ENCODE data around the gene NSD2.

The NSD2 gene

DNA sequence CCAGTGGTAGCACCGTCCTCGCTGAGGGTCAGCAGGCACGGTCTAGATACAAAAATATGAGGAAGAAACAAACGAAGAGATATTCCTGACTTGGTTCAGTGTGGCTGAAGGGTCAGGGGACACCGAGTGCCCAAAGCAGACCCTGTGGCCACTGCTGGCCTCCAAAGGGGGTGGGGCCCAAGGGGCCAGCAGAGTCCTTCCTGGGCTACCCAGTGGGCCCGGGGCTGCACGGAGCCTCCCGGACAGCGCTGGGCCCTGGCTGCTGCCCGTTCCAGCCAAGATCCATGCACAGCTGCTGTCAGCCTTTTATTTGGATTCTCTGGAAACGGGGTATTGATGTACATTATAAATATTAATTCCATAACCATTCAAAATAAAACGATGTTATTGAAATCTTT lies 117.1 kb downstream of the NSD2 start:
- no peak overlapping the region for H3K27ac ChIP-seq (ENCODE audit: low read depth, low read length)
- H3K4me3 ChIP-seq (ENCODE audit: low read depth, low read length), result no peak overlapping the region
- H3K23ac ChIP-seq (ENCODE audit: low read length), result no peak overlapping the region
- no CpG with 5 or more reads among the region's 12 CpGs for WGBS (ENCODE audit: extremely low coverage, insufficient coverage, insufficient read length)
- DNase-seq, result no peak
- H3K9me3 ChIP-seq (ENCODE audit: insufficient read depth, low read depth, low read length), result peaks cover 2% of the 10 kb centered on the region
- H2BK5ac ChIP-seq (ENCODE audit: low read depth, low read length, poor library complexity), result no peak overlapping the region
- H3K9ac ChIP-seq (ENCODE audit: low read length), result no peak overlapping the region
- no peak overlapping the region for H3K18ac ChIP-seq (ENCODE audit: low read length)
- no peak overlapping the region for H2BK120ac ChIP-seq (ENCODE audit: insufficient read depth, low read length, poor library complexity)
- no peak overlapping the region for H3K14ac ChIP-seq (ENCODE audit: low read length)
- H3K4me2 ChIP-seq (ENCODE audit: low read length), result no peak overlapping the region
- no peak overlapping the region for H2BK12ac ChIP-seq (ENCODE audit: low read length)
- no peak overlapping the region for H4K8ac ChIP-seq (ENCODE audit: low read depth, low read length)
- peaks cover 66 to 69% of the 10 kb centered on the region in 2 experiments for H3K36me3 ChIP-seq (ENCODE audit: control insufficient read depth in 1 of 2, insufficient read depth in 2 of 2, low read length in 2 of 2)
- H4K12ac ChIP-seq (ENCODE audit: low read depth, low read length), result no peak overlapping the region
- H4K91ac ChIP-seq (ENCODE audit: low read depth, low read length), result no peak overlapping the region
- H3K4me1 ChIP-seq (ENCODE audit: control insufficient read depth in 1 of 2, insufficient read depth in 2 of 2, low read length in 2 of 2), result peaks cover 0 to 2% of the 10 kb centered on the region in 2 experiments
- H2AFZ ChIP-seq (ENCODE audit: insufficient read depth, low read length, poor library complexity), result no peak overlapping the region
- H3K79me2 ChIP-seq (ENCODE audit: control insufficient read depth, insufficient read depth, low read length, poor library complexity), result no peaks in the 10 kb centered on the region
- H3K27me3 ChIP-seq (ENCODE audit: insufficient read depth, low read length), result no peaks in the 10 kb centered on the region
- no peak overlapping the region for H2AK5ac ChIP-seq (ENCODE audit: low read length)
- no peaks in the 10 kb centered on the region for H3K79me1 ChIP-seq (ENCODE audit: low read length)
- H3K4ac ChIP-seq (ENCODE audit: low read depth, low read length), result no peak overlapping the region

DNA sequence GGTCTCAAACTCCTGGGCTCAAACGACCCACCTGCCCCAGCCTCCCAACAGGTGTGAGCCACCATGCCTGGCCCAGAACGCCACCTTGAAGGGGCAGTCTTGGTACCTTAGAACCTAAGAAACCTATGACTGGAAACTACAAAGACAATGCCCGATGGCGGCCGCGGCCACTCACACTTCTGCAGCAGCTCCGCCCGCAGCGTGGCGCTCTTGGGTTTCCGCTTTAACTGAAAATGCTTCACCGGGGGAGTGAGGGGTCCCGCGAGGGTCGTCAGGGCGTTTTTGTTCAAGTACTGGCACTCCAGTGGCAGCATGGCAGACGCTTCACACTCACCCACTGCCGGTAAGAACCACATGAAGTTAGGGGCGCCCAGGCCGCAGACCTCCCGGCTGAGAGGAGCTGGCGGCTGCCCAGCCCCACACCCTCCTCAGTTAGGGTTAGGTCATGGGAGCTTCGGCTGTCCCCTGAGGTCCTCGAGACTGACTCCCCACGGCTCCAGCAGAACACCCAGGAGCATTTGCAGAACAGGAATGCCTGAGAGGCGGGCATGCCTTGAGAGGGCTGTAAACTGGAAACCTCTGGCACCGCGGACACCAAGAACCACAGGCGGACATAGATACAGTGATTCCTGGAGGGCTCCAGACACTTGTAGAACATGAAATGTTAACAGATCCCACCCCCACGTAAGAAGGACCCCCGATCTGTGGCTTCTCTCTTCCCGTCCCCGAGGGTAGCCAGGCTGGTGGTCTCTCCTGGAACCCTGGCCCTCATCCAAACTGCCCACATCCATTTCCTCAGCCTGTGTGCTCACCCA lies 118.5 kb downstream of the NSD2 start:
- peaks cover 52 to 55% of the 10 kb centered on the region in 2 experiments for H3K36me3 ChIP-seq (ENCODE audit: control insufficient read depth in 1 of 2, insufficient read depth in 2 of 2, low read length in 2 of 2)
- H3K14ac ChIP-seq (ENCODE audit: low read length), result no peak overlapping the region
- no CpG with 5 or more reads among the region's 33 CpGs for WGBS (ENCODE audit: extremely low coverage, insufficient coverage, insufficient read length)
- H3K4me2 ChIP-seq (ENCODE audit: low read length), result no peak overlapping the region
- no peak overlapping the region for H2BK12ac ChIP-seq (ENCODE audit: low read length)
- H3K23ac ChIP-seq (ENCODE audit: low read length), result no peak overlapping the region
- peaks cover 0 to 2% of the 10 kb centered on the region in 2 experiments for H3K4me1 ChIP-seq (ENCODE audit: control insufficient read depth in 1 of 2, insufficient read depth in 2 of 2, low read length in 2 of 2)
- H3K4me3 ChIP-seq (ENCODE audit: low read depth, low read length), result no peak overlapping the region
- H3K18ac ChIP-seq (ENCODE audit: low read length), result no peak overlapping the region
- H3K27me3 ChIP-seq (ENCODE audit: insufficient read depth, low read length), result no peaks in the 10 kb centered on the region
- H3K9ac ChIP-seq (ENCODE audit: low read length), result no peak overlapping the region
- H2AK5ac ChIP-seq (ENCODE audit: low read length), result no peak overlapping the region
- DNase-seq, result no peak
- no peak overlapping the region for H2BK5ac ChIP-seq (ENCODE audit: low read depth, low read length, poor library complexity)
- no peaks in the 10 kb centered on the region for H3K79me1 ChIP-seq (ENCODE audit: low read length)
- no peaks in the 10 kb centered on the region for H3K79me2 ChIP-seq (ENCODE audit: control insufficient read depth, insufficient read depth, low read length, poor library complexity)
- no peak overlapping the region for H4K8ac ChIP-seq (ENCODE audit: low read depth, low read length)
- H4K91ac ChIP-seq (ENCODE audit: low read depth, low read length), result no peak overlapping the region
- no peak overlapping the region for H2BK120ac ChIP-seq (ENCODE audit: insufficient read depth, low read length, poor library complexity)
- no peak overlapping the region for H2AFZ ChIP-seq (ENCODE audit: insufficient read depth, low read length, poor library complexity)
- H3K27ac ChIP-seq (ENCODE audit: low read depth, low read length), result no peak overlapping the region
- peaks cover 2% of the 10 kb centered on the region for H3K9me3 ChIP-seq (ENCODE audit: insufficient read depth, low read depth, low read length)
- no peak overlapping the region for H3K4ac ChIP-seq (ENCODE audit: low read depth, low read length)
- peak overlapping the region; percentile 35 for H4K12ac ChIP-seq (ENCODE audit: low read depth, low read length)

DNA sequence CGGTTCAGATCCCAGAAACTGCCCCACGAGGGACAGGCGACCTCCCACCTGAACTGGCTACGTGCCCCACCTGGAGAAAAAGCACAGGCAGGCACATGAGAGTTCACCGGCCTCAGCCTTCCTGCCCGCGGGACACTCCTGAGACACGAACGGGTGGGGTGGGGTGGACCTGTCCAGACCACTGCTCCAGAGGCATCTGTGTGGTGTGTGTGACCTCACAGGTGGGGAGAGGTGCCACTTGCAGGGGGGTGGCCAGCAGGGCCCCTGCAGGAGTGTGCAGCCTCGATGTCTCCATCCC lies 119.1 kb downstream of the NSD2 start:
- Histone ChIP-seq H3K79me2 (ENCODE audit: control insufficient read depth, insufficient read depth, low read length, poor library complexity) (no peaks in the 10 kb centered on the region), H2BK120ac (ENCODE audit: insufficient read depth, low read length, poor library complexity) (no peak overlapping the region)

DNA sequence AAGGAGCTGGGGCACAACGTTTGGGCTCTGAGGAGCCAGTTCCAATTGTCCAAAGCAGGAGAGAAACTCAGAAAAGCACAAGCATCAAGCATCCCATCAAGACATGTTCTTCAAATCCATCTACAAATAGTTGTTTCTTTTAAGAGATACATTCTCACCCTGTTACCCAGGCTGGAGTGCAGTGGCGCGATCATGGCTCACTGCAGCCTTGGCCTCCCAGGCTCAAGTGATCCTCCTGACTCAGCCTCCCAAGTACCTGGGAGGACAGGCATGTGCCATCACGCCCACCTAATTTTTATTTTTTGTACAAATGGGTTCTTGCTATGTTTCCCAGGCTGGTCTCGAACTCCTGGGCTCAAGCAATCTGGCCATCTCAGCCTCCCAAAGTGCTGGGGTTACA lies 119.5 kb downstream of the NSD2 start:
- no peak overlapping the region for H3K4ac ChIP-seq (ENCODE audit: low read depth, low read length)
- H3K4me2 ChIP-seq (ENCODE audit: low read length), result no peak overlapping the region
- H2AK5ac ChIP-seq (ENCODE audit: low read length), result no peak overlapping the region
- no peak overlapping the region for H4K8ac ChIP-seq (ENCODE audit: low read depth, low read length)
- H3K79me2 ChIP-seq (ENCODE audit: control insufficient read depth, insufficient read depth, low read length, poor library complexity), result no peaks in the 10 kb centered on the region
- no peaks in the 10 kb centered on the region for H3K27me3 ChIP-seq (ENCODE audit: insufficient read depth, low read length)
- no peak overlapping the region for H3K23ac ChIP-seq (ENCODE audit: low read length)
- no peak overlapping the region for H2BK5ac ChIP-seq (ENCODE audit: low read depth, low read length, poor library complexity)
- no peak overlapping the region for H3K14ac ChIP-seq (ENCODE audit: low read length)
- H4K12ac ChIP-seq (ENCODE audit: low read depth, low read length), result no peak overlapping the region
- peaks cover 0 to 2% of the 10 kb centered on the region in 2 experiments for H3K4me1 ChIP-seq (ENCODE audit: control insufficient read depth in 1 of 2, insufficient read depth in 2 of 2, low read length in 2 of 2)
- no peak overlapping the region for H2AFZ ChIP-seq (ENCODE audit: insufficient read depth, low read length, poor library complexity)
- no peak overlapping the region for H4K91ac ChIP-seq (ENCODE audit: low read depth, low read length)
- no CpG with 5 or more reads among the region's 5 CpGs for WGBS (ENCODE audit: extremely low coverage, insufficient coverage, insufficient read length)
- no peak overlapping the region for H2BK120ac ChIP-seq (ENCODE audit: insufficient read depth, low read length, poor library complexity)
- peaks cover 2% of the 10 kb centered on the region for H3K9me3 ChIP-seq (ENCODE audit: insufficient read depth, low read depth, low read length)
- no peak overlapping the region for H3K9ac ChIP-seq (ENCODE audit: low read length)
- H2BK12ac ChIP-seq (ENCODE audit: low read length), result no peak overlapping the region
- no peak overlapping the region for H3K18ac ChIP-seq (ENCODE audit: low read length)
- H3K79me1 ChIP-seq (ENCODE audit: low read length), result no peaks in the 10 kb centered on the region
- no peak overlapping the region for H3K4me3 ChIP-seq (ENCODE audit: low read depth, low read length)
- no peak overlapping the region for H3K27ac ChIP-seq (ENCODE audit: low read depth, low read length)
- no peak for DNase-seq
- peaks cover 43 to 46% of the 10 kb centered on the region in 2 experiments for H3K36me3 ChIP-seq (ENCODE audit: control insufficient read depth in 1 of 2, insufficient read depth in 2 of 2, low read length in 2 of 2)

More for the DNA sequence above, 119.1 kb downstream of the NSD2 start:
- Histone ChIP-seq H4K12ac (ENCODE audit: low read depth, low read length) (no peak overlapping the region), H3K14ac (ENCODE audit: low read length) (no peak overlapping the region), H2BK5ac (ENCODE audit: low read depth, low read length, poor library complexity) (no peak overlapping the region), H3K27me3 (ENCODE audit: insufficient read depth, low read length) (no peaks in the 10 kb centered on the region), H3K36me3 (ENCODE audit: control insufficient read depth in 1 of 2, insufficient read depth in 2 of 2, low read length in 2 of 2) (peaks cover 46 to 50% of the 10 kb centered on the region in 2 experiments), H3K4me2 (ENCODE audit: low read length) (no peak overlapping the region), H2AK5ac (ENCODE audit: low read length) (no peak overlapping the region), H3K4me3 (ENCODE audit: low read depth, low read length) (no peak overlapping the region), H2AFZ (ENCODE audit: insufficient read depth, low read length, poor library complexity) (no peak overlapping the region), H3K27ac (ENCODE audit: low read depth, low read length) (no peak overlapping the region), H4K91ac (ENCODE audit: low read depth, low read length) (no peak overlapping the region), H3K18ac (ENCODE audit: low read length) (no peak overlapping the region), H3K23ac (ENCODE audit: low read length) (no peak overlapping the region), H3K79me1 (ENCODE audit: low read length) (no peaks in the 10 kb centered on the region), H3K4ac (ENCODE audit: low read depth, low read length) (no peak overlapping the region), H4K8ac (ENCODE audit: low read depth, low read length) (no peak overlapping the region), H3K9me3 (ENCODE audit: insufficient read depth, low read depth, low read length) (peaks cover 2% of the 10 kb centered on the region), H2BK12ac (ENCODE audit: low read length) (no peak overlapping the region), H3K4me1 (ENCODE audit: control insufficient read depth in 1 of 2, insufficient read depth in 2 of 2, low read length in 2 of 2) (peaks cover 0 to 2% of the 10 kb centered on the region in 2 experiments), H3K9ac (ENCODE audit: low read length) (no peak overlapping the region)
- DNase-seq, result no peak
- no CpG with 5 or more reads among the region's 10 CpGs for WGBS (ENCODE audit: extremely low coverage, insufficient coverage, insufficient read length)
